Caki2 (cell line): Measurements from ENCODE around the gene CARD11. TPM values are rescaled to one million over a fixed set of nuclear protein-coding genes. Genes with fewer than 3 reads are reported as not detected.

Experiments used
- DNase-seq: peaks from one replicate; pipeline ENCODE4 v3.0.0-alpha.2; 2015; ENCODE audit warnings: low read depth
- in situ Hi-C: cut with HindIII; loops from 2 replicates; pipeline ENCODE4 v1.10.0; 2016; ENCODE audit warnings: low sequenced_read_pairs, low pct_unique_long_range_greater_than_20kb, mixed read lengths
- total RNA-seq: library from RNA; depleted of rRNA; stranded (reverse); fragments of >200 nt; shearing (Covaris generic); gene quantifications from 2 replicates; pipeline ENCODE4 v1.2.3, GENCODE V29; 2014; ENCODE audit warnings: low replicate concordance

CARD11 gene
- total RNA-seq, 1 experiment from 2014 or later = 10.3 TPM

GRCh38 chr7:2880874-2881533 lies 162.7 kb downstream of the CARD11 start:
- no peak for DNase-seq
- in situ Hi-C loops = no loop called here

DNA sequence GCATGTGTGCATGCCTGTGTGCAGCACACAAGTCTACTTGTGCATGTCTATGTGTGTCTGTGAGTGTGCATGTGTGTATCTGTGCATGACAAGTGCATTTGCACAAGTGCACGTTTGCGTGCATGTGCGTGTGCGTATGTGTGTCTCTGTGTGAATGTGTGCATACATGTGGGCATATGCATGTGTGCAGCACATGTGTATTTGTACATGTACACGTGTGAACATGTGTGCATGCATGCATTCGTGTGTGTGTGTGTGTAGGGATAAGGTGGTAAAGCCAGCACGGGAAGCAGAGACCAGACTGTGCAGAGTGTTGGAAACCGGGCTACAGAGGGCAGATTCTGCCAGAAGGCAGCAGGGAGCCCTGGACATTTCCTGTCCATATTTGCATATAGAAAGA lies 163.6 kb downstream of the CARD11 start:
- in situ Hi-C loops = no loop called here
- no peak for DNase-seq

- no peak for DNase-seq
- in situ Hi-C loops = no loop called here
Measured at GRCh38 chr7:2879354-2879753, 164.3 kb downstream of the CARD11 start.

DNA sequence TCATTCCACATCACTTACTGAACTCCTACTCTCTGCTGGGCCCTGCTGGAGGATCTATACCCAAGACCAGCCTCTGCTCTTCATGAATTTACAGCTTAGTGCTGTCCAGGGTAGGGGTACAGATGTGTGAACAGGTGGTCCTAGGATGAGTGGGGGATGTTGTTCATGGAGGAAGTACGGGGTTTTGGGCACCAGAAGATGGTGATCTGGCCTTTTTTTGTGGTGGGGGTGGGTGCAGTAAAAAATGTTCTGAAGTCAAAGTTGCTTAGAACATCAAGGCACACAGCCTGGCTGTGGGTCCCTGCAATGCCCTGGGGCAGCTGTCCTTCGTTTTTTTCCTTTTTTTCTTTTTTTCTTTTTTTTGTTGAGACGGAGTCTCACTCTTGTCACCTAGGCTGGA lies 165.4 kb downstream of the CARD11 start:
- in situ Hi-C loops = no loop called here
- DNase-seq = no peak

DNA sequence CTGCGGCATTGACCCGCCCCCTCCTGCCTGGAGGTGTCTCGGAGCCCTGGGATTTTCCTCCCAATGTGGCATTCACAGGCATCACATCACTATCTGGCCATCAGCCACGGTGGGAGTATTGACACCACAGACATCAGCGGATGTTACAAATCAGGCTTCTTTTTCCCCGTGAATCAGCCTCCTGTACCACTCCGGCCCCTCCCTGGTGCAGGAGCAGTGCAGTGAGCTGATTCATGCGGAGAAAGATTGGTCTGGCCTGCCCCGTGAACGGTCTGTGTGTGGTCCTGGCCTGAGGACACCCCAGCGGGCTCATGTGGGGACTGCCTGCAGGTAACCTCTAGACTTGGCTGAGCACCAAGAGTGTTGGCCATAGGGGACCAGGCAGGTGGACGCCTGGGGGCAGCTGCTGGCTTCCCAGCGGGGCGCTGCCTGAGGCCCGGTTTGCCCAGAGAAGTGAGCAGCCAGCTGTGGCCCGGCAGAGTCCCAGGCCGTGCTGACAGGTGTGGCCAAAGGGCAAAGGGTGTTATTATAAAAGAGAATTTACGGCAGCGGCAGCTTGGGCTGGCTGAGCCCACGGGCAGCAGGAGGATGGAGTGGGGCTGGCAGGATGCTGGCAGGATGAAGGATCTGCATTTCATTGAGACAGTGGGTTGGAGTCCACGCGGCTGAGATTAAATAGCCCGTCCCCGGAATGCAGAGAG lies 167.5 kb downstream of the CARD11 start:
- DNase-seq = peak; percentile 87
- in situ Hi-C loops = no loop called here

- in situ Hi-C loops = no loop called here
- DNase-seq = peak; percentile 96
Measured at GRCh38 chr7:2873686-2874551, 169.7 kb downstream of the CARD11 start.

GRCh38 chr7:2873146-2873545 lies 170.5 kb downstream of the CARD11 start:
- peak; percentile 84 for DNase-seq
- in situ Hi-C loops = no loop called here

DNA sequence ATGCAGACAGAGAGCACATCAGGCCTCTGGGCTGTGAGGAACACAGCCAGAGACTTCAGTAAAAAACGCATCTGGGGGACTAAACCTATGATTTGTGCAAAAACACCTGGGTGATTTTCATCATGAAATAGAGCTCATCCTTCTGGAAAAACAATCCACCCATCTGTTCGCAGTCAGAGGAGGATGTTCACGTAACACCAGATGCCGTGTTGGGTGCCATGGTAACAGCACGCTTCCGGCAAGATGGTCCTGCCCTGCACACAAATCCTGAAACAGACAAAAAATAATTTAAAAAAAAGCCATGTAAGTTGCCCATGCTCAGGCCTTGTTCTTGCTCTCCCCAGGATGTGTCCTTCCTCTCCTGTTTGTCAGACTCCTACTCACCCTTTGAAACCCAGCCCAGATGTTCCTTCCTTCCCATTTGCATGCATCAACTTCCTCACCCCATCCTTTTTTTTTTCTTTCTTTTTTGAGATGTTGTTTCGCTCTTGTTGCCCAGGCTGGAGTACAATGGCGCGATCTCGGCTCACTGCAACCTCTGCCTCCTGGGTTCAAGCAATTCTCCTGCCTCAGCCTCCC lies 171.3 kb downstream of the CARD11 start:
- in situ Hi-C loops = no loop called here
- DNase-seq = no peak

DNA sequence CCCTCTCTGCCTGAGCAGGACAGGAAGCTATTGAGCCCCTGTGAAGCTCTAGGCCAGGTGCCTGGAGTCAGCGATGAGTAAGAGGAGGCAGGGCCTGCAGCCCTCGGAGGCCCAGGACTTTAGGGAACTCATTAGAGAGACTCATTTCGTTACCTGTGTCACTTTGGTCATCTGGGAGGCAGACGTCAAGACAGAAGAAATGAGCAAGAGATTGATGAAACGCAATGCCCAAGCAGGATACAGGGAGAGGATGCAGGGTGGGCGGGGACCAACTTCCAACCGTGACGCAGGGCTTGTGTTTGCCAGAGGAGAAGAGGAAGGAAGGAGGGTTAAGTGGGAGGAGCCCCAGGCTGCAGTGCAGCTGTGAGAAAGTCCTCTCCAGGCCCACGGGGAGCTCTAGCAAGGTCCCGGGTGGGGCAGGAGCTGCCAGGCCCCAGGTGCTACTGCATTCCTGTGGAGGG lies 173.2 kb downstream of the CARD11 start:
- in situ Hi-C loops = no loop called here
- peak; percentile 87 for DNase-seq

DNA sequence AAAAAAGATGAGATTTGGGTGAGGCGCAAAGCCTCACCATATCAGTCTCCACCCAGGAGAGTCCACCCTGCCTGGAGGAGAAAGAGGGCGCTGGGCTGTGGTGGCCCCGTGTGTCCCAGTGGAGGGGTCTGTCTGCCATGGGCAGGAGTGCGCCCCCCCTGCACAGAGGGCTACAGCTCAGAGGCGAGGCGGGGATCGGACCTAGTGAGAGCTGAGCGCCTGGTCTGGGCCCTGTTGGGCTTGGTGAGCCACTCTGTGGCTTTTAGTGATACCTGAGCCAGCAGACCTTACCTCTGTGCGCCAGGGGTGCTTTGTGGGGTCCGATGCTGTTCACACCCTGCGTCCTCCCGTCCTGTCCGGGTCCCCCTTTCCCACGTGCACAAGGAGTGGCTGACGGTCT lies 173.7 kb downstream of the CARD11 start:
- in situ Hi-C loops = no loop called here
- no peak for DNase-seq

DNA sequence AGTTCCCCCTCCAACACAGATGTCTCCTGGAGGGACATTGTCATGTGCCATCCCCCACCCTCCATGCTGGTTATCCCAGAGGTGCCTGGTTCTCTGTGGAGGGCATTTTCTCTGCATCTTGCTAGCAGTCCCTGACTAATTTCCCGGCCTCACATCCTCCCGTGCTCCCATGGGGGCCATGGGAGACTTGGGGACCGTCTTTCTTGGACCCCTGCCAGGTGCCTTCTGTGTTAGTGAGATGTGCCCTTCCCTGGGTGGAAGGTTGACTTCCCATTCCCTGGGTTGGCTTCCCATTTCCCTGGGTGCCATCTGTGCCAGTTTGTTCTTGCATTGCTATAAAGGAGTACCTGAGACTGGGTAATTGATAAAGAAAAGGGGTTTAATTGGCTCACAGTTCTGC lies 177.1 kb downstream of the CARD11 start:
- in situ Hi-C loops = no loop called here
- DNase-seq = no peak

DNA sequence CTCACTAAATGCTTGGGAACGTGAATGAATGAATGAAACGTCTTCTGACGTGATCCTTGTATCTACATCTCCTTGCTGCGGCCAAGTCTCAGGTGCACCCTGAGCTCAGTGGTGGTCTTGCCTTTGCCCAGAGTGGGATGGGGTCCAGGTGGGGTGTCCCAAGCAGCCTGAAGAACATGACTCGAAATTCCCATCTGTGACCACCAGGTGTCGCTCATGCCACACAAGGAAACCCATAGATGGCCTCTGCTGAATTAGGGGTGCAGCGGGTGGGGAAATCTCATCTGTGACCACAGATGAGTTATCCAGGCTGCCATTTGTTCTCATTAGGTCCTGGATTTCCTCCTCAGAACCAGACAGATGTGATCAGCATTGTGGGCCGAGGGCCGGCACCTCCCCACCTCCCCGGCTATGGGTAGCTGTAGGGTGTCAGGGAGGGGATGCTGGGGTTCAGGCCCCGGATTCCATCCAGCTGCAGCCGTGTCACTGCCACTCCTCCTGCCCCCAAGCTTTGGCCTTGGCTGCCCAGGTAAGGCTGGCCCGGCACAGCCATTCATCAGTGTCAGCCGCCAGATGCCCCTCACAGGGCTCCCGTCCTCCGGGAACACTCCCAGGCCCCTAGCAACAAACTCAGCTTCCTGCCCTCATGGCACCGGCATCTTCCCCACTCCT lies 178.5 kb downstream of the CARD11 start:
- peak; percentile 50 for DNase-seq
- in situ Hi-C loops = no loop called here

DNA sequence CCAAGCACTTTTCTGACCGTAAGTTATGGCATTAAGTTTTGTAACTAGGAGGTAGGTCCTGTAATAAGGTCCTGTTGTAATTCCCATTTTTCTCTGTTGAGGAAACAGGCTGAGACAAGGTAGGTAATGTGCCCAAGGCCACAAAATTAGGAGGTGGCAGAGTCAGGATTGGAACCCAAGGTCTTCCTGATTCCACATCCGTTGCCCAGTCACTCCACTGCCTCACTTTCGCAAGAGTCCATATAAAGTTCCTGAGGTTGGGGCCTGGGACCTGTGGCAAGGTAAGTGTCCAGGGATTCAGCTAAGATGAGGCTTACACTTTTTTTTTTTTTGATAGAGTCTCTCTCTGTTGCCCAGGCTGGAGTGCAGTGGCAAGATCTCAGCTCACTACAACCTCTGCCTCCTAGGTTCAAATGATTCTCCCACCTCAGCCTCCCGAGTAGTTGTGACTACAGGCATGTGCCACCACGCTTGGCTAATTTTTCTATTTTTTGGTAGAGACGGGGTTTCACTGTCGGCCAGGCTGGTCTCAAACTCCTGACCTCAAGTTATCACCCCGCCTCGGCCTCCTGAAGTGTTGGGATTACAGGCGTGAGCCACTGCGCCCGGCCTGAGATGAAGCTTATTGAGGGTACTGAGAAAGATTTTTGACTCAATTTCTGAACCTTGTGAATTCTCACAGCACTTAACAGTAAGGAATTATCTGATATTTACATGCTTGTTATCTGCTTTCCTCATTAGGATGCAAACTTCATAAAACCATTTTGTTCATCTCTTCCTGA lies 179.3 kb downstream of the CARD11 start:
- in situ Hi-C loops = no loop called here
- DNase-seq = no peak

- in situ Hi-C loops = no loop called here
Measured at GRCh38 chr7:2863461-2864066, 180.1 kb downstream of the CARD11 start.

DNA sequence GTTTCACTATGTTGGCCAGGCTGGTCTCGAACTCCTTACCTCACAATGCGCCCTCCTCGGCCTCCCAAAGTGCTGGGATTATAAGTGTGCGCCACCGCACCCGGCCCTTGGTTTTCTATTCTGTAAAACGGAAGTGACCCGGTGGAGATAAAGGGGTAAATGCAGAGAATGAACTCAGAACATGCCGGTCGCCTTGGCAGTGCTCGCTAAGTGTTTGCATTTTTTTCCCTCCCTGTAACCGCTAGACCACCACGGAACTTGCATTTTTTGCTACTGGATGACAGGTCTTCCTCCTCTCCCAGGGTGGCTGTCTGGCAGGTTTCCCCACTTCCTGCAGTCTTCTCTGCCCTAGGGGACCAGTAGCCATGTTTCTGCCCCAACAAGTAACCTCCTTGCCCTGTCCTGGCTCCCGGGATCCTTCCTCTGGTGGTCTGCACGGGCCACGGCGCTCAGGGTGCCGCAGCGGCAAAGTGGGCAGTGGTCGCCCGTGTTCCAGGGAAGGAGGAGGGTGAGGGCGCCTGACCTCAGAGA lies 180.8 kb downstream of the CARD11 start:
- no peak for DNase-seq
- in situ Hi-C loops = no loop called here

More at GRCh38 chr7:2863461-2864066, 180.1 kb downstream of the CARD11 start:
- DNase-seq = peak; percentile 80

DNA sequence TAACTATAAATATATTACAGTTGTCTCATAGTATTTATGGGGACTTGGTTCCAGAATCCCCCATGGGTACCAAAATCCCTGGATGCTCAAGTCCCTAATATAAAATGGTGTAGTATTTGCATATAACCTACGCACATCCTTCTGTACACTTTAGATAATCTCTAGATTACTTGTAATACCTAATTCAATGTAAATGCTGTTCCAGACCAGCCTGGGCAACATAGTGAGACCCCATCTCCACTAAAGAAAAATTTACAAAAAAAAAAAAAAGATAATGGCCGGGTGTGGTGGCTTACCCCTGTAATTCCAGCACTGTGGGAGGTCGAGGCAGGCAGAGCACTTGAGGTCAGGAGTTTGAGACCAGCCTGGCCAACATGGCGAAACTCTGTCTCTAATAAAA lies 182.2 kb downstream of the CARD11 start:
- in situ Hi-C loops = no loop called here
- DNase-seq = no peak

- in situ Hi-C loops = no loop called here
- no peak for DNase-seq
Measured at GRCh38 chr7:2860627-2861133, 183.0 kb downstream of the CARD11 start.
